ENCODE measurements around the gene KLK3.
"Not testable (repeated sequence)": the region's sequence is repeated elsewhere in the genome, so short reads cannot be mapped to it uniquely, and the experiment has no call there.

The KLK3 gene

GRCh38 chr19:50854636-50855410 lies at the start of gene KLK3:
Gene KLK3 (plus strand): TSS chr19:50854915. CDS start chr19:50854956, 41 bp downstream.
- no peak for DNase-seq

- DNase-seq, result no peak
These were observed 45.9 kb upstream of the KLK3 start for GRCh38 chr19:50808856-50809255.

DNA sequence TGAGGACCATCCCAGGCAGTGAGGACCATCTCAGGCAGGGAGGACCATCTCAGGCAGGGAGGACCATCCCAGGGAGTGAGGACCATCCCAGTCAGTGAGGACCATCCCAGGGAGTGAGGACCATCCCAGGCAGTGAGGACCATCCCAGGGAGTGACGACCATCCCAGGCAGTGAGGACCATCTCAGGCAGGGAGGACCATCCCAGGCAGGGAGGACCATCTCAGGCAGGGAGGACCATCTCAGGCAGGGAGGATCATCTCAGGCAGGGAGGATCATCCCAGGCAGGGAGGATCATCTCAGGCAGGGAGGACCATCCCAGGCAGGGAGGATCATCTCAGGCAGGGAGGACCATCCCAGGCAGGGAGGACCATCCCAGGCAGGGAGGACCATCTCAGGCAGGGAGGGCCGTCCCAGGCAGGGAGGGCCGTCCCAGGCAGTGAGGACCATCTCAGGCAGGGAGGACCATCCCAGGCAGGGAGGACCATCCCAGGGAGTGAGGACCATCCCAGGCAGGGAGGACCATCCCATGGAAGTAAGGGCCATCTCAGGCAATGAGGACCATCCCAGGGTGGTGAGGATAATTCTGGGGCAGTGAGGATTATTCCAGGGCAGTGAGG lies 43.0 kb upstream of the KLK3 start:
- not testable (repeated sequence) for DNase-seq

- no peak for DNase-seq
These were observed 42.2 kb upstream of the KLK3 start for GRCh38 chr19:50812474-50812873.

- DNase-seq, result no peak
These were observed 39.8 kb upstream of the KLK3 start for GRCh38 chr19:50814883-50815282.

DNA sequence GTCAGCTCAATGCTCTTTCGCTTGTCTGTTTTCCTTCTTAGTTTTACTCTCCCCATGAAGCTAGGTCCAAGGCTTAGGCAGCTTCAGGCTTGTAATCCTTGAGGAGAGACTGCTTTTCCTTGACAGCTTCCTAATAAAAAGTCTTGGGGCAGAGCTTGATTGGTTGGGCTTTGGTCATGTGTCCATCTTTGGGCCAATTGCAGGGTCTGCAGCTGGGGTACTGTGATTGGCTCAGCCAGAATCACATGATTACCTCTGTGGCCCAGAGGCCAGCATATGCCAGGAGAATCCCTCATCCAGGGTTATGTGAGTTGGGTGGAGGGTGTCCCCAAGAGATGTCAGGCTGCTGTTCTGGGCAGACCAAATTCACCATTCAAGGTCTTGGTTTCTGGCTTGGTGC lies 39.3 kb upstream of the KLK3 start:
- no peak for DNase-seq

DNA sequence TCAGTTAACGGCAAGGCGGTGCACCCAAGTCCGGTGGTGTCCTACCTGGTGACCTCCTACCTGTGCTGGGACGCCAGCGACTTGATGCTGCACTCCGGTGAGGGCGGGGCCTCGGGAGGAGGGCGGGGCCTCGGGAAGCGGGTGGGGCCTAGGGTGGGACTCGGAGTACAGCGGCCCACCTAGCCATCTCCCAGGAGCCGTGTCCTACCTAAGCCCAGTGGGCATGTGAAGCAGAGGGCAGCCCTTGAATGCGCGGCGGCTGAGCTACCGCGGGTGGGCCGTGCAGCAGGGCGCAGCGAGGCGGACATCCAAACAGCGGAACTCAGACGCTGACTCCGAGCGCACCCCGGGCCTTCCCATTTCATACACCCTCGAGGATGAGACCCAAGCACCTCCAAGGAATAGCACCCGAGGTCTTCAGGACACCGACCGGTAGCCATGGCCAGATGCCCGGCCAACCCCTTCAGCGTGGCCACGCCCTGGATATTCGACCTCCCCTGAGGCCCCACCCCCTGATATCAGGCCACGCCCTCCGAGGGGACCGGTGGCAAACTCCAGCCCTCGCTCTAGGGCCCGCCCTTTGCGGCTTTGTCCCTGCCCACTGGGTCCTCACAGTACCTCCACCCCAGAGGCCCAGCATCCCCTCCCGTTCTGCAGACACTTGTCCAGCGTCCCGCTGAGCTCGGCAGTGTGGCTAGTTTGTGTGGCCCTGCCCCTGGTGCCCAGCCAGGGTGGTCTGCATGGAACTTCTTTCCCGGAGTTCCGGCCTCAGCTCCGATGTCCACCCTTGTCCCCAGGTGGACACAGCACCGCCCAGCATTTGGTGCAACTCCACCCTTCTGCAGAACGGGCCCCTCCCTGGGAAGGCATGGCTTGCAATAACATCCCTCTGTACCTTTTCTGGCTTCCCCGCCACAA lies 36.5 kb upstream of the KLK3 start:
- DNase-seq, result no peak

DNA sequence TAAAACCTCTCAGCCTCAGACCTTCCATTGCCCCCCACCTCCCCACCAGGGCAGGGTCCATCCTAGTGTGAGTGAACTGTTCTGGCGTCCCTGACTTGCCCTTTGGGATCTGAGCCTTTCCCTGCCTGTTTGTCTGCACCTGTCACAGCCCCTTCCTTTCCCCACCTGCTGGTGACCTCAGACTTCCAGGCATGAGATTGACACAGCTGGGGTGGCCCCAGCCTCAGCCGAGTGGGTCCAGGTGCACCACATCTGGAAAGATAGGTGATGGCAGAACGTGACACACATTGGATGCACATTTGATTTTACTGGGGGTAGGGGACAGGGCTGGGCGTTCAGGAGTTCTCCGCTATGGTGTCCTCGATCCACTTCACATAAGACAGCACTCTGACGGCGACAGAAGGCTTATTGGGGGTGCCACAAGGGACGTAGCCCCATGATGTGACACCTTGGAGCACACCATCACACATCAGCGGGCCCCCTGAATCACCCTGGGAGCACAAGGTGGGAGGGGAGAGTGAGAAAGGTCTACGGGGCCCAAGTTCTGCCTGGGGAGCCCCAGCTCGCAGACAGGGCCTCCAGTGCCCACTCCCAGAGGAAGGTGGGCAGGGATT lies 35.7 kb upstream of the KLK3 start:
- no peak for DNase-seq

DNA sequence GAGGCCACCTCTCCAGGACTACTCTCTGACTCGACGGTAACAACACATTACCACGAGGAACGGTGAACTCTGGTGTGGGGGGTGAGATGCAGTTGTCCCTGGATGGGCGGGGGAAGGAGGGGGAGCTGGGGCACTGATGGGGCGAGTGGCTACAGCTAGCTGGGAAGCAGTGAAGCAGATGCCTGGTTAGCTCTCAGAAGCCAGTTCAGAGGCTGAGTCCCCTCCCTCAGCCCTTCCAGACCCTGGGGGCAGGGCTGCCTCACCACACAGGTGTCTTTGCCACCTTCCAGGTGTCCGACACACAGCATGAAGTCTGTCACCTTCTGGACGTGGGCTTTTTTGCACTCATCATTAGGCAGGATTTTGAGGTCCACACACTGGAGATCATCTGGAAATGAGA lies 35.1 kb upstream of the KLK3 start:
- no peak for DNase-seq

DNA sequence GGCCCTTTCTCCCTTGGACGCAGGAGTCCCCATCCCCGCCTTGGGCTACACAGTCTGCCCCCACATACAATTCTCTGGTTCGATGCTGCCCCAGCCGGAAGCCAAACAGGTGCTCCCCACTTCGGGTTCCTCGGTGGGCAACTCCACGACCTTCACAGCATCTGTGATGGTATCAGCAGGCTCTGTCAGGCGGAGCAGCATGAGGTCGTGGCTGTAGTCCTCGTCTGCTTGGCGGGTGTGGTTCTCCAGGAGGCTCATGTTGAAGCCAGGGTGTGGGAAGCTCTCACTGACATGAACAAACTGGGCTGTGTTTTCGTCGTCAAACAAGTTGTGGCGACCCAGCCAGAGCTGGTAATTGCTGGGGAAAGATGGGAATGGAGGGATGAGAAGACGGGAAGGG lies 34.6 kb upstream of the KLK3 start:
- no peak for DNase-seq

- no peak for DNase-seq
These were observed 34.0 kb upstream of the KLK3 start for GRCh38 chr19:50820549-50821247.

DNA sequence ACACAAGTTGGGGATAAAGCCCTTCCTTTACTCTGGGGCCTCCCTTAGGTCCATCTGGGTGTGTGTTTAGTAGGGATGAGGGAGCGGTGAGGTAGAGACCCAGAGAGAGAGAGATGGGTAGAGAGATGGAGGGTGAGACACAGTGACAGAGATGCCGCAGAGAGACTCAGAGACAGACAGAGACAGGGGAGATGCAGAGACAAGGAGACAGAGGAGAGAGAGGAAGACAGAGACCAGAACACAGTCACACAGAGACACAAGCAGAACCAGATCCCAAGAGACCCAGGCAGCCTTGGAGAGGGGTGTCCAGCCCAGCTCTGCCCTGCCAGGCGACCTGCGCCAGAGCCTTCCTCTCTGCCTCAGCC lies 33.5 kb upstream of the KLK3 start:
- DNase-seq, result no peak

GRCh38 chr19:50821622-50822021 lies 33.1 kb upstream of the KLK3 start:
- no peak for DNase-seq

DNA sequence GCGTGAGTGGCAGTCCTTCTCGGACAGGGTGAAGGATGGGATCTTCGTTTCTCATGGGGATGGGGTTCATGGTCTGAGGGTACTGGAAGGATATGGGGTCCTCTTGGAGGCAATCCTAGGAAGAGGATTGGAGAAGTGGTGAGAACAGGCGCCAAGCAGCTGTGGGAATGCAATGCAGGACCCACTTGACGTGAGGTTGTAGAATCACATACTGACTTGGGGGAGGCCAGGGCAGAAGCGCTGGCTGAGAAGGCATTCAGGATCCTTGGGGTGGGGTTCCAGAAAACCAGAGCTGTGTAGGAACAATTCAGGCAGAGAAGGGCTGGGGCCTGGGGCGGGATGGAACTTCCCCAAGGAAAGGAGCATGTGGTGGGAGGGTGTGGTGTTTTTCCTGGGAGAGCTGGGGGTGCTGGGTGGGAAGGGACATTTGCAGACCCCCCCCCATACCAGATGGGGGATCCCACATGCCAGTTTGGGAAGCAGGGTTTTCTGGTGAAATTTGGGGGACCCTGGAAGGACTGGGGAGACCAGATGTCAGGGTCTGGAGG lies 32.0 kb upstream of the KLK3 start:
- no peak for DNase-seq

DNA sequence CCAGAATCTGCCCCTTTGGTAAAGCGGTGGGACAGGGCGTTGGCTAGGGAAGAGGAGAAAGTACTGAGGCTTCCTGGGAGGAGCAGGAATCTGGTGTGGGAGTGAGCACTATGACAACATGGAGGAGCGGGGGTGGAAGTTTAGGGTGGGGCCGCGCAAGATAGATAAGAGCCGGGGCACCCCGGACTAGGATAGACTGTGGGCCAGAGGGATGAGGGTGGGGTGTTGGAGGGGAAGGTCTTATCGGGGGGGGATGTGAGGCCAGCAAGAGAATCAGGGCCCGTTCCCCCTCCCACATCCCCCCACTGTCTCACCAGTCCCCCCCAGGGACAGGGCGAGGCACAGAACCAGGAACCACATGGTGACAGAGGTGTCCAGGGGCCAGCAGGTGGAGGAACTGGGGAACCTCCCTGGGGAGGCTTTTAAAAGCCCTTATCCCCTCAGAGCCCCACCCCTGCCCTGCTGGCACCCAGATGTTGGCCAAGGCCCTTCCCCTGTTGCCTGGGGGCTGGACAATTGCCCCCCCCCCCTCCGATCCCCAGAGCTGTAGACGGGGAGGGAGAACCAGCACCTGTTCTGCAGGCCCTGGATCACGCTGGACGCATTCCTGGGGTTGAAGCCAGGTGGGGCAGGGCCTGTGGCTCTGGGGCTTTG lies 31.2 kb upstream of the KLK3 start, which contains the start of gene KLK1:
KLK1 (minus strand) TSS at position 399 of the 654 bp plus-strand sequence; CDS start at position 360, 39 bp downstream.
- DNase-seq, result no peak

- no peak for DNase-seq
These were observed 28.0 kb upstream of the KLK3 start for GRCh38 chr19:50826492-50827240.

- no peak for DNase-seq
These were observed 27.2 kb upstream of the KLK3 start for GRCh38 chr19:50827476-50827875.

DNA sequence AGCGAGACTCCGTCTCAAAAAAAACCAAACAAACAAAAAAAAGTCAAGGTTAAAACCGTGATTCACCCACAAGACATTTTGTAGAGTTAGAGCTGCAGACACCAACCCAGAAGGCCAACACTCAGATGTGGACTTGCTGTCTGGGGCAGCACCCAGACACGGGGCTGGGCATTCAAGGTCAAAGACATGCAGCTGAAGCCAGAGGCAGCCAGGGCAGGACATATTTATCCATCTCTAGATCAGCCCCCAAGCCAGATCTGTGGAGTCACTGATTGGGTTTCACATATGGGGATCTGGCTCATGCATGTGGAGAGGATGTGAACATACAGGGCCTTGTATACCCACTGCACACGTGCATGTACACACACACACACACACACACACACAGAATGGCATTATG lies 24.9 kb upstream of the KLK3 start:
- DNase-seq, result no peak

- no peak for DNase-seq
These were observed 24.3 kb upstream of the KLK3 start for GRCh38 chr19:50830266-50831025.

GRCh38 chr19:50831026-50831396 lies 23.7 kb upstream of the KLK3 start:
- no peak for DNase-seq
